Endodermal cell (in vitro differentiated cells): ENCODE results near the gene CTCFL. TPM values are rescaled to one million over a fixed set of nuclear protein-coding genes. Genes with fewer than 3 reads are reported as not detected.

Source experiments
- DNase-seq: peaks from one replicate; pipeline ENCODE4 v3.0.0-alpha.2; 2017
- H3K27ac ChIP-seq: 2 replicates; pipeline ENCODE4 v1.5.1; 2013; ENCODE audit warnings: mild to moderate bottlenecking, low read depth, low read length, moderate library complexity
- H3K27me3 ChIP-seq: 2 replicates; pipeline ENCODE4 v1.6.1; 2013; ENCODE audit warnings: mild to moderate bottlenecking, low read length, moderate library complexity; ENCODE audit not compliant: insufficient read depth, control insufficient read depth, poor library complexity, severe bottlenecking
- H3K36me3 ChIP-seq: 2 replicates; pipeline ENCODE4 v1.7.0; 2013; ENCODE audit warnings: mild to moderate bottlenecking, low read length, moderate library complexity; ENCODE audit not compliant: control insufficient read depth, insufficient read depth
- H3K4me1 ChIP-seq: one replicate; pipeline ENCODE4 v1.7.0; 2013; ENCODE audit warnings: low read length; ENCODE audit not compliant: control insufficient read depth, insufficient read depth
- H3K4me3 ChIP-seq: 2 replicates; pipeline ENCODE4 v1.5.1; 2013; ENCODE audit warnings: mild to moderate bottlenecking, low read length, moderate library complexity
- H3K9ac ChIP-seq: 2 replicates; pipeline ENCODE4 v1.6.1; 2013; ENCODE audit warnings: mild to moderate bottlenecking, low read length, moderate library complexity; ENCODE audit not compliant: poor library complexity, severe bottlenecking; ENCODE audit errors: extremely low read depth
- H3K9me3 ChIP-seq: 2 replicates; pipeline ENCODE4 v1.6.1; 2013; ENCODE audit warnings: mild to moderate bottlenecking, low read length, moderate library complexity; ENCODE audit not compliant: control insufficient read depth
- H3K27ac Mint-ChIP-seq: 2 replicates; pipeline ENCODE4 v1.8.0; 2020; ENCODE audit warnings: mixed read lengths
- H3K27me3 Mint-ChIP-seq: 2 replicates; pipeline ENCODE4 v1.8.0; 2021; ENCODE audit warnings: mild to moderate bottlenecking, mixed read lengths; ENCODE audit not compliant: insufficient read depth
- H3K36me3 Mint-ChIP-seq: 2 replicates; pipeline ENCODE4 v1.8.0; 2020; ENCODE audit warnings: low read depth, mixed read lengths
- H3K4me1 Mint-ChIP-seq: 2 replicates; pipeline ENCODE4 v1.8.0; 2020; ENCODE audit warnings: mixed read lengths
- H3K4me3 Mint-ChIP-seq: 2 replicates; pipeline ENCODE4 v1.8.0; 2020; ENCODE audit warnings: mild to moderate bottlenecking, moderate library complexity, mixed read lengths
- H3K9me3 Mint-ChIP-seq: 2 replicates; pipeline ENCODE4 v1.8.0; 2020; ENCODE audit warnings: mild to moderate bottlenecking, mixed read lengths
- WGBS, 2 experiments: methylation state at CpG; one replicate each; pipeline versions ENCODE4 v1.1.5 to v1.1.7; 2013; ENCODE audit warnings: missing lambda C conversion rate in 2 of 2, mixed read lengths in 1 of 2; ENCODE audit not compliant: insufficient coverage in 1 of 2, insufficient read length in 1 of 2; 5-methylcytosine and 5-hydroxymethylcytosine counted together
- total RNA-seq, 2 donors: library from RNA; stranded (reverse); fragmentation: NEBNext Ultra II Directional in 1 of 2; extraction: Animal tissue kit (Norgen Biotek cat#: 25700) in 1 of 2; gene quantifications; 2 replicates in 1 of 2; 3 replicates in 1 of 2; pipeline ENCODE4 v1.2.1, GENCODE V29; 2021
- TF ChIP-seq, protein P1 (sequence below): fragments of 200-600 bp; sonication (generic); conservative IDR thresholded peaks from 2 replicates; pipeline ENCODE4 v1.5.0; 2021; ENCODE audit warnings: antibody characterized with exemption, mild to moderate bottlenecking

The CTCFL gene
- total RNA-seq, 2 donors from 2014 or later: 0.33 to 1.4 TPM

DNA sequence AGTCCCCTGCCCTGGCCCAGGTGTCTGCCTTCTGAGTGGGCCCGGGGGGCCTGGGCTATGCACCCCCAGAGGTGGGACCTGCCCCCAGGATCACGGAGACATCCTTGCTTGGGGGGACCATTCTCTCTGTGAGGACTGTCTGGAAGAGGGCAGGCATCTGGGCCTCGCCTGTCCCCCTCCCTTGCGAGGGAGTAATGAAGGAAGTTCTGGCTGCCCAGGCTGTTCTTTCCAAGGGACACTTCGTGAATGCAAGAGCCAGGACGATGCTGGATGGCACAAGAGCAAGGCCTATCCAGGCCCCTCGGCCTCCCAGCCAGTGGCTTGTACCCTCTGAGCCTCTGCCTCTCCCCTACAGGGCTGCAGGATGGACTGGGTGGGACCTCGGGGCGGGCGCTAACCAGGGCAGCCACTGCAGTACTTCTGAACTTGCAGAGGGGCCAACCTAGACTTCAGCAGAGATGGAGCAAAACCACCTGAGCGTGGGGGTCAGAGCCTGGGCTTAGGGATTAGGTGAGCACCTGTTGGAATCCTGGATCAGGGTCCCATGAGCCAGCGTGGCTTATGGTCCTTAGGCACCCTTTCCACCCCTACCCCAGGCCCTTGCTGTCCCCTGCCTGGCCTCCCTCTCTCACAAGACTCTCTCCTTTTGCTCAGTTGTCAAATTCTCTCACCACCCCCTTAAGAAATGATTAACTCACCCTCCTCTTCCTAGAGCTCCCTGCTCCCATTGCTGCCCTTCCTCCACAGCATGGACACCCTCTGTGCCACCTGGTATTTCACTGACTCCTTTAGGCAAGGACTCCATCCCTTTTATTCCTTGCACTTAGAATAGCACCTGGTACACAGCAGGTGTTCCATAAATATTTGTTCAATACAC, 53.2 kb downstream of the CTCFL start:
- no peak for DNase-seq
- H3K27ac Mint-ChIP-seq: no peak overlapping the region
- 72 to 77% methylated on average over 11 to 12 of the region's 12 CpGs for WGBS, 2 experiments

DNA sequence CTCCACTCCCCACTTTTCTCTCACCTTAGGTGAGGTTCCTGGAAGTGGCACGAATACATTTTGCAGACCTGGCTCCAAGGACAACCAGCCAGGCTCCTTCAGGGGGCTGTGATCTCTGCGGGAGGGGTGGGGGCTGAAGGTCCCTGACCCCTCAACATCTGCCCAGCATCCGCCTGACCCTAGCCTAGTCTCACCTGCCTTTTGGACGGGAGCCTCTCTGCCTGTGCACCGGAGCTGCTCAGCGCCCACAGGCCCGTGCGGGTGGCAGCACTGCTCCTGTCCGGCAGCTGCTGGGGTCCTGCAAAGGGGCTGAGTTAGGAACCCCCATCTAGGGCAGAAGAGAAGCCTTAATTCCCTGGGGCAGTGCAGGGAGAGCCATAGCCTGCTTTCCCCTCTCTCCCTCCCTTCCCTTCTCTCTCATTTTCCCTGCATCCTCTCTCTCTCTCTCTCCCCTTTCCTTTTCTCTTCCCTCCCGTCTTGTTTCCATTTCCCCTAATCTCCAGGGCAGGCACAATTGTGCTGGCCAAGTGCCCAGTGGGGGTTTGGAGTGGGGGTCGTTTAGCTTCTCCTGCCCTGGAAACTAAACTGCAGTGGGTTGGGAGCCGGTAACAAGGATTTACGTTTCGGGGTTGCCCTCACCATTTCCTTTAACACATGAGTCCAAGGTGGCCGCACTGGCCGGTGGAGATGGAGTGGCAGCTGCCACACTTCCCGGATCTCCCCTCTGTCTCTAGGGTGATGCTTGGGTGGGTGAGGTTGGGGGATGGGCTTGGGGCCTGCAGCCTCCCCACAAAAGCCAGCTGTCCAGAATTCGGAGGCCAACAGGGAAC, 54.1 kb downstream of the CTCFL start:
- Histone ChIP-seq H3K9me3 (no peaks in the 10 kb centered on the region), H3K4me1 (peaks cover 14% of the 10 kb centered on the region), H3K27ac (no peak overlapping the region), H3K4me3 (no peak overlapping the region), H3K27me3 (no peaks in the 10 kb centered on the region), H3K9ac (no peak overlapping the region), H3K36me3 (no peaks in the 10 kb centered on the region)
- Mint-ChIP-seq H3K9me3 (no peaks in the 10 kb centered on the region), H3K27me3 (no peaks in the 10 kb centered on the region), H3K4me1 (peaks cover 24% of the 10 kb centered on the region), H3K36me3 (no peaks in the 10 kb centered on the region), H3K4me3 (no peak overlapping the region), H3K27ac (no peak overlapping the region)
- TF ChIP-seq, protein P1, sequence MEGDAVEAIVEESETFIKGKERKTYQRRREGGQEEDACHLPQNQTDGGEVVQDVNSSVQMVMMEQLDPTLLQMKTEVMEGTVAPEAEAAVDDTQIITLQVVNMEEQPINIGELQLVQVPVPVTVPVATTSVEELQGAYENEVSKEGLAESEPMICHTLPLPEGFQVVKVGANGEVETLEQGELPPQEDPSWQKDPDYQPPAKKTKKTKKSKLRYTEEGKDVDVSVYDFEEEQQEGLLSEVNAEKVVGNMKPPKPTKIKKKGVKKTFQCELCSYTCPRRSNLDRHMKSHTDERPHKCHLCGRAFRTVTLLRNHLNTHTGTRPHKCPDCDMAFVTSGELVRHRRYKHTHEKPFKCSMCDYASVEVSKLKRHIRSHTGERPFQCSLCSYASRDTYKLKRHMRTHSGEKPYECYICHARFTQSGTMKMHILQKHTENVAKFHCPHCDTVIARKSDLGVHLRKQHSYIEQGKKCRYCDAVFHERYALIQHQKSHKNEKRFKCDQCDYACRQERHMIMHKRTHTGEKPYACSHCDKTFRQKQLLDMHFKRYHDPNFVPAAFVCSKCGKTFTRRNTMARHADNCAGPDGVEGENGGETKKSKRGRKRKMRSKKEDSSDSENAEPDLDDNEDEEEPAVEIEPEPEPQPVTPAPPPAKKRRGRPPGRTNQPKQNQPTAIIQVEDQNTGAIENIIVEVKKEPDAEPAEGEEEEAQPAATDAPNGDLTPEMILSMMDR: no peak
- 20 to 59% methylated on average over 1 to 18 of the region's 18 CpGs for WGBS, 2 experiments
- DNase-seq: no peak

More for the DNA sequence above, 53.2 kb downstream of the CTCFL start:
- H3K36me3 Mint-ChIP-seq: no peaks in the 10 kb centered on the region
- H3K27me3 Mint-ChIP-seq: no peaks in the 10 kb centered on the region
- Histone ChIP-seq H3K36me3 (no peaks in the 10 kb centered on the region), H3K9ac (no peak overlapping the region), H3K27ac (no peak overlapping the region), H3K4me1 (peaks cover 14% of the 10 kb centered on the region), H3K4me3 (no peak overlapping the region), H3K27me3 (no peaks in the 10 kb centered on the region), H3K9me3 (no peaks in the 10 kb centered on the region)
- no peak overlapping the region for H3K4me3 Mint-ChIP-seq
- H3K9me3 Mint-ChIP-seq: no peaks in the 10 kb centered on the region
- TF ChIP-seq, protein P1: no peak
- peaks cover 24% of the 10 kb centered on the region for H3K4me1 Mint-ChIP-seq

DNA sequence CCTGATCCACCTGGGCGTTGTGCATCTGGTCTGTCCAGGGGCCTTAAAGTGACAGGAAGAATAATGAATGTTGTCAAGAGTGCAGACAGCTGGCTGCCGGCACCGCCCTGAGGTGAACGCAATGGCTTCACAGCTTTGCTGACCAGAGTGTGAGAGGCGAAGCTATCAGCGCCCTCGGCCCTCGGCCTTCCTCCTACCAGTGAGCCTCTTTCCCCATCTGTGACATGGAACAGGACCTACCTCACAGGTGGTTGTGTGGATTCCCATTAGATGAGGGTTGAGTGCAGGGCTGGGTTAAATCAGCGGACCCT, 54.8 kb downstream of the CTCFL start:
- no peak overlapping the region for H3K27ac Mint-ChIP-seq
- no peaks in the 10 kb centered on the region for H3K27me3 Mint-ChIP-seq
- TF ChIP-seq, protein P1: no peak
- WGBS, 2 experiments: 52 to 59% methylated on average over 4 to 9 of the region's 9 CpGs
- no peak for DNase-seq
- no peak overlapping the region for H3K4me3 Mint-ChIP-seq
- Histone ChIP-seq H3K27me3 (no peaks in the 10 kb centered on the region), H3K4me3 (no peak overlapping the region), H3K27ac (no peak overlapping the region), H3K9me3 (no peaks in the 10 kb centered on the region), H3K4me1 (peaks cover 14% of the 10 kb centered on the region), H3K9ac (no peak overlapping the region), H3K36me3 (no peaks in the 10 kb centered on the region)
- no peaks in the 10 kb centered on the region for H3K36me3 Mint-ChIP-seq
- H3K9me3 Mint-ChIP-seq: no peaks in the 10 kb centered on the region
- H3K4me1 Mint-ChIP-seq: peaks cover 24% of the 10 kb centered on the region
